Retina (tissue), 1 donor: Measurements from ENCODE around the gene TBC1D24.
"Not testable (repeated sequence)": the region's sequence is repeated elsewhere in the genome, so short reads cannot be mapped to it uniquely, and the experiment has no call there.

Experiments
- DNase-seq: peaks from one replicate; pipeline ENCODE4 v3.0.0-alpha.2; 2016

The TBC1D24 gene

GRCh38 chr16:2533912-2534311, 59.0 kb downstream of the TBC1D24 start:
- DNase-seq, result no peak

- not testable (repeated sequence) for DNase-seq
Observed at GRCh38 chr16:2534335-2534734, 59.4 kb downstream of the TBC1D24 start.

- no peak for DNase-seq
Observed at GRCh38 chr16:2535625-2536013, 60.7 kb downstream of the TBC1D24 start.

GRCh38 chr16:2537451-2538379, 62.8 kb downstream of the TBC1D24 start, which contains the start of gene PDPK1:
Gene PDPK1, plus strand, starts transcription at chr16:2538021. Its CDS starts 92 bp downstream, at chr16:2538113.
- peak; percentile 88 for DNase-seq

DNA sequence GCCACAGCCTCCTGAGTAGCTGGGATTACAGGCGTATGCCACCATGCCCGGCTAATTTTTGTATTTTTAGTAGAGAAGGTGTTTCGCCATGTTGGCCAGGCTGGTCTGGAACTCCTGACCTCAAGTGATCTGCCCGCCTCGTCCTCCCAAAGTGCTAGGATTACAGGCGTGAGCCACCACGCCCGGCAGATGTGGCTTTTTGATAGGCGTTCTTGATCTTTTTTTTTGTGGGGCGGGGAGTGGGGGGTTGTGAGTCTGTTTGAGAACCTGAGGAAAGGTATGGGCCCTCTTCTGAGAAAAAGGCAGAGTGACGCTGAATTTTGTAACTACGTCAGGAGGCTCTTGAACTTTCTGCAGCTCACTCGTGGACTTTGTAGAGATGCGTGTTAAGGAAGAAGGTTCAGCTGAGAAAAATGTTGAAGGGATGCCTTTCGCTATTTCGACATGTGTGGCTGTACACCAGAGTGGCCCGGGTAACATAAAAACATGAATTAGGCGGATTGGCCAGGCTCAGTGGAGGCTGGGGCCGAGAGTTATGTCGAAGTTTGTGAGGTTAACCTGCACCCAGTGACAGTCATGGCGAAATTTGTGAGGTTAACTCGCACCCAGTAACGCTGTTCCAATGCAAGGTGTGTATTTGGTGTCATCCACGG, 64.4 kb downstream of the TBC1D24 start:
- DNase-seq, result not testable (repeated sequence)

DNA sequence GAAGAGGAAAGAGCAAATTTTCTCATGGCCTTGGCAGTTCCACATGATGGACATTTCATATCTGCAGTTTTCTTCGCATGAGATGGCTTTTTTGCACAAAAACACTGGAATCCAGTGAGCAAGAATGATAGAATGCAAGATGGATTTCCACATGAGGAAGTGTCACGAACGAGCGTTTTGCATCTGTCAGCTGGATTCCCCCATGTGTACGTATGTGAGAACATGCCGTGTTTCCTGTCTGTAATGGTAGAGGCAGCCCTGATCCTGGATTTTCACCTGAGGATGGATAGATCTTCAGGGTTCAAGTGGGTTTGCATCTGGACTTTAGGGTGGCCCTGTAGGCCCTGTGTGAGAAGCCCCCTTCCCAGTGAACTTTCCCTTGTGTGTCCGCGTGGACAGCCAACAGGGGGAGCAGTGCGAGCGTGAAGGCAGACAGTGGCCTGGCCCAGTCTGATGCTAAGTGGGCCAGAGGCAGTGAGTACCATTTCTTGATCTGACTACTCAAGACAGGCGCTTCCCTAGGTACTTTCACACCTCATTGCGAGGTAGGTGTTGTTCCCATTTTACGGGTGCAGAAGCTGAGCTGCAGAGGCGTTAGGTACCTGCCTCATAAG, 65.0 kb downstream of the TBC1D24 start:
- peak; percentile 37 for DNase-seq

- DNase-seq, result not testable (repeated sequence)
Observed at GRCh38 chr16:2540912-2541311, 66.0 kb downstream of the TBC1D24 start.

DNA sequence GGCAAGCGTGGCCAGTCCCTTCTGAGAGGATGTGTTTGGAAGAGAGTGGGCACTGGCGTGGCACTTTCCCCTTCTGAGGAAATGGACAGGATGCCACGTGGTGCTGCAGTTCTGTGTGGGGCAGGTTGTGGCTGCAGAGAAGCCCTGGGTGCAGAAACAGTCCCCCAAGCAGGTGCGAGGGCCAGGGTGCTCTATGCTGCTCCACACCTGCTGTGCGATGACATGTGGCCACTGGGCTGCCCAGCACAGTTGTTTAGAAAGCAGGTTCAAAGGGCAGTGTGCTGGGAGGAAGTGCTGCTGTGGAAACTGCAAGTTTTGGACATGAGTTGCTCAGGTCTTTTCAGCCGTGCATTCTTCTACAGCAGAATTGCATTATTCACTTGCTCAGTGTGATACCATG, 66.5 kb downstream of the TBC1D24 start:
- DNase-seq, result not testable (repeated sequence)

DNA sequence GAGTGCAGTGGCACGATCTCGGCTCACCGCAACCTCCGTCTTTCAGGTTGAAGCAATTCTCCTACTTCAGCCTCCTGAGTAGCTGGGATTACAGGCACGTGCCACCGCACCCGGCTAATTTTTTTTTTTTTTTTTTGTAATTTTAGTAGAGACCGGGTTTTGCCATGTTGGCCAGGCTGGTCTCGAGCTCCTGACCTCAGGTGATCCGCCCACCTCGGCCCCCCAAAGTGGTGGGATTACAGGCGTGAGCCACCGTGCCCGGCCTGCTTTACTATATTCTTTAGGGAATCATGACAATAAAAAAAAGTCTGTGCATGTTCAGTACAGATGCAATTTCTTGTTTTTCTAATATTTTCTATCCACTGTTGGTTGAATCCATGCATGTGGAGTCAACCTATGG, 68.8 kb downstream of the TBC1D24 start:
- not testable (repeated sequence) for DNase-seq

DNA sequence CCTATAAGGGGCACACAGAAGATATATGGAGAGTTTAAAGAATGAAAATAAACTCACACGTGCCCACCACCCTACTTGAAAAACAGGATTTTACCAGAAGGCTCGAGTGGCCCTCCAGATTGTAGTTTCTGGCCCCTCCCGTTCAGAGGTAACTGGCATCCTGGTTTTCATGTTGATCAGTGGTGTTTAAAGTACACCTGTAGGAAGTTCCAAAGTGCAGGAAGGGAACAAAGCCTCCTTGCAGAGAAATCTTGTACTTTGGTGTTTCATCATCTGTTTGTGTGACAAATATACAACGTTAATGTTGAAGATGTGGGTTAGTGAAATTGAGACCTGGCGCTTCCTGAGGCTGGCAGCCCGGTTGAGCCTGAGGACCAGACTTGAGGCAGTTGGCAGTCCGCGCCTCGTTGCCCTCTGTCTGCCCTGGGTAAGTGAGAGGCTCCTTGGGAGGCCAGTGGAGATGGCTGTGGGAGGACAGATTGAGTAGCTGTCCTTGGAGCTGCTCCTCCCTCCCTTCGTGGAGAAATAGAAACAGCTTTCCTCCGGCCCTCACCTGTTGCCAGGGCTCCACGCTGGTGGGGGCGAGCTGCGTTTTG, 75.5 kb downstream of the TBC1D24 start:
- not testable (repeated sequence) for DNase-seq

- DNase-seq, result not testable (repeated sequence)
Observed at GRCh38 chr16:2551420-2551889, 76.5 kb downstream of the TBC1D24 start.

- DNase-seq, result not testable (repeated sequence)
Observed at GRCh38 chr16:2554709-2555425, 79.9 kb downstream of the TBC1D24 start.
